H1 (cell line): ENCODE results near the gene VCPKMT. TPM values are rescaled to one million over a fixed set of nuclear protein-coding genes. Genes with fewer than 3 reads are reported as not detected.

Experiments
- CTCF ChIA-PET: fragments of 300-600 bp; sonication (Branson Sonifier 250); formaldehyde crosslinking; loops from one replicate; lab custom pipeline; 2021; ENCODE audit not compliant: partially characterized antibody; lab: Charles Lee
- POLR2A ChIA-PET: fragments of 300-600 bp; sonication (Branson Sonifier 250); formaldehyde crosslinking; loops from one replicate; lab custom pipeline; 2021; ENCODE audit warnings: inconsistent platforms; ENCODE audit not compliant: partially characterized antibody; lab: Charles Lee
- DNase-seq, 2 experiments: peaks; one replicate each; pipeline versions ENCODE4 v3.0.0 to v3.0.0-alpha.2; 2010 to 2022; ENCODE audit warnings: low spot score in 2 of 2, low read depth in 1 of 2, mixed read lengths in 1 of 2
- FAIRE-seq: peaks from 2 replicates; lab custom pipeline; 2011; peaks lifted over from hg19 to GRCh38; lab: Jason Lieb, UNC
- H2AFZ ChIP-seq: 2 replicates; pipeline ENCODE4 v1.8.1; 2012; ENCODE audit warnings: low read length, inconsistent platforms
- H2AK5ac ChIP-seq: 2 replicates; pipeline ENCODE4 v1.6.1; 2013; ENCODE audit warnings: low read depth, low read length
- H2BK120ac ChIP-seq: replicated peaks from 2 replicates; pipeline ENCODE3; 2013; ENCODE audit warnings: low read depth, low read length, inconsistent platforms
- H2BK12ac ChIP-seq: 2 replicates; pipeline ENCODE4 v1.6.1; 2013; ENCODE audit warnings: low read depth, low read length
- H2BK15ac ChIP-seq: 2 replicates; pipeline ENCODE4 v1.6.1; 2013; ENCODE audit warnings: low read length
- H2BK20ac ChIP-seq: 2 replicates; pipeline ENCODE4 v1.6.1; 2013; ENCODE audit warnings: low read length
- H2BK5ac ChIP-seq: 2 replicates; pipeline ENCODE4 v1.6.1; 2013; ENCODE audit warnings: low read depth, low read length
- H3K14ac ChIP-seq: 2 replicates; pipeline ENCODE4 v1.6.1; 2013; ENCODE audit warnings: inconsistent platforms; ENCODE audit not compliant: insufficient read length
- H3K18ac ChIP-seq: 2 replicates; pipeline ENCODE4 v1.6.1; 2013; ENCODE audit warnings: low read length; ENCODE audit errors: extremely low read depth
- H3K23ac ChIP-seq: 2 replicates; pipeline ENCODE4 v1.6.1; 2013; ENCODE audit warnings: inconsistent platforms; ENCODE audit not compliant: insufficient read length
- H3K23me2 ChIP-seq: 2 replicates; pipeline ENCODE4 v1.6.1; 2013; ENCODE audit warnings: low read depth, low read length
- H3K27ac ChIP-seq: 2 replicates; pipeline ENCODE4 v1.6.1; 2011; ENCODE audit warnings: low read depth, low read length, inconsistent platforms
- H3K27me3 ChIP-seq, 4 experiments: replicated peaks in 1 of 4; 1 replicate in 1 of 4; 2 replicates in 3 of 4; pipeline versions ENCODE4 v1.6.1 to v1.8.1; 2011 to 2013; ENCODE audit warnings: low read length in 3 of 4, mild to moderate bottlenecking in 3 of 4, inconsistent platforms in 2 of 4, mixed read lengths in 2 of 4, moderate library complexity in 1 of 4; ENCODE audit not compliant: control insufficient read depth in 3 of 4, insufficient read depth in 3 of 4; ENCODE audit errors: extremely low read depth in 1 of 4
- H3K36me3 ChIP-seq, 4 experiments: 2 replicates each; pipeline versions ENCODE4 v1.6.1 to v1.8.1; 2011 to 2013; ENCODE audit warnings: mild to moderate bottlenecking in 4 of 4, low read length in 3 of 4, moderate library complexity in 2 of 4, control low read depth in 1 of 4, inconsistent platforms in 1 of 4; ENCODE audit not compliant: insufficient read depth in 4 of 4, control insufficient read depth in 2 of 4
- H3K4ac ChIP-seq: replicated peaks from 2 replicates; pipeline ENCODE3; 2013; ENCODE audit warnings: low read length, low read depth, mixed read lengths, inconsistent platforms; ENCODE audit not compliant: insufficient read length
- H3K4me1 ChIP-seq, 4 experiments: replicated peaks in 1 of 4; 1 replicate in 1 of 4; 2 replicates in 3 of 4; pipeline versions ENCODE4 v1.6.1 to v1.8.1; 2011 to 2013; ENCODE audit warnings: low read length in 3 of 4, inconsistent platforms in 2 of 4, mixed read lengths in 1 of 4; ENCODE audit not compliant: insufficient read depth in 4 of 4, control insufficient read depth in 3 of 4
- H3K4me2 ChIP-seq, 2 experiments: 2 replicates each; pipeline versions ENCODE4 v1.6.1 to v1.8.1; 2011 to 2013; ENCODE audit warnings: low read depth in 2 of 2, low read length in 2 of 2, control low read depth in 1 of 2, inconsistent platforms in 1 of 2, mild to moderate bottlenecking in 1 of 2; ENCODE audit not compliant: insufficient read depth in 1 of 2
- H3K4me3 ChIP-seq, 4 experiments: fragments of 200-600, 300-600 bp in 1 of 4; sonication (generic), shearing (Covaris generic), sonication (Bioruptor Twin) in 1 of 4; 2 replicates each; pipeline versions ENCODE4 v1.5.1 to v1.8.1; 2011 to 2016; ENCODE audit warnings: low read length in 4 of 4, low read depth in 3 of 4, control low read depth in 2 of 4, inconsistent platforms in 2 of 4, mild to moderate bottlenecking in 2 of 4, mixed read lengths in 1 of 4, moderate library complexity in 1 of 4; ENCODE audit not compliant: insufficient read depth in 2 of 4; ENCODE audit errors: extremely low read depth in 1 of 4
- H3K56ac ChIP-seq: replicated peaks from 2 replicates; pipeline ENCODE3; 2013; ENCODE audit warnings: low read depth, mild to moderate bottlenecking, mixed read lengths, low read length, inconsistent platforms; ENCODE audit not compliant: insufficient read length
- H3K79me1 ChIP-seq: 2 replicates; pipeline ENCODE4 v1.6.1; 2013; ENCODE audit warnings: low read depth, low read length, control low read depth
- H3K79me2 ChIP-seq, 2 experiments: 2 replicates each; pipeline versions ENCODE4 v1.6.1 to v1.8.1; 2012 to 2013; ENCODE audit warnings: low read length in 2 of 2, mild to moderate bottlenecking in 2 of 2, inconsistent platforms in 1 of 2; ENCODE audit not compliant: insufficient read depth in 2 of 2, control insufficient read depth in 1 of 2
- H3K9ac ChIP-seq, 4 experiments: replicated peaks in 1 of 4; 1 replicate in 1 of 4; 2 replicates in 3 of 4; pipeline versions ENCODE4 v1.6.1 to v1.8.1; 2011 to 2013; ENCODE audit warnings: low read depth in 3 of 4, low read length in 3 of 4, control low read depth in 2 of 4, mild to moderate bottlenecking in 2 of 4, moderate library complexity in 2 of 4, inconsistent platforms in 1 of 4; ENCODE audit errors: extremely low read depth in 1 of 4
- H3K9me3 ChIP-seq, 2 experiments: 2 replicates each; pipeline versions ENCODE4 v1.6.1 to v1.8.1; 2012 to 2013; ENCODE audit warnings: mild to moderate bottlenecking in 2 of 2, moderate library complexity in 2 of 2, control low read depth in 1 of 2, inconsistent platforms in 1 of 2, low read depth in 1 of 2, low read length in 1 of 2, mixed read lengths in 1 of 2; ENCODE audit not compliant: insufficient read depth in 2 of 2
- H4K20me1 ChIP-seq, 2 experiments: replicated peaks in 1 of 2; 2 replicates each; pipeline versions ENCODE3 to v1.8.1; 2011 to 2013; ENCODE audit warnings: inconsistent platforms in 2 of 2, low read length in 2 of 2, mild to moderate bottlenecking in 1 of 2; ENCODE audit not compliant: insufficient read depth in 2 of 2, control insufficient read depth in 1 of 2
- H4K5ac ChIP-seq: 2 replicates; pipeline ENCODE4 v1.6.1; 2013; ENCODE audit warnings: low read length, low read depth, mixed read lengths, inconsistent platforms; ENCODE audit not compliant: insufficient read length
- H4K8ac ChIP-seq: 2 replicates; pipeline ENCODE4 v1.8.0; 2013; ENCODE audit warnings: mild to moderate bottlenecking, moderate library complexity, low read length, inconsistent platforms; ENCODE audit not compliant: insufficient read depth; ENCODE audit errors: extremely low read depth
- H4K91ac ChIP-seq: replicated peaks from 2 replicates; pipeline ENCODE3; 2013; ENCODE audit warnings: low read length, mixed read lengths, inconsistent platforms; ENCODE audit not compliant: insufficient read length
- GABPA ChIP-seq: IDR thresholded peaks from 2 replicates; pipeline ENCODE4 v1.6.1; 2011; ENCODE audit warnings: mild to moderate bottlenecking, low read length, moderate library complexity, borderline replicate concordance; ENCODE audit not compliant: insufficient read depth
- TAF1 ChIP-seq: IDR thresholded peaks from 2 replicates; pipeline ENCODE4 v1.6.1; 2011; ENCODE audit warnings: mild to moderate bottlenecking, low read depth, low read length
- YY1 ChIP-seq: IDR thresholded peaks from 2 replicates; pipeline ENCODE4 v1.6.1; 2011; ENCODE audit warnings: low read depth, mild to moderate bottlenecking, low read length
- WGBS, 2 experiments: shearing (Covaris generic) in 1 of 2; methylation state at CpG; one replicate each; pipeline versions ENCODE4 v1.1.6 to v1.1.7; 2013 to 2015; ENCODE audit warnings: low lambda C conversion rate in 2 of 2, mixed read lengths in 2 of 2, inconsistent platforms in 1 of 2, low coverage in 1 of 2, missing lambda C conversion rate in 1 of 2; ENCODE audit not compliant: insufficient replicate concordance in 2 of 2, insufficient coverage in 1 of 2, insufficient read length in 1 of 2; ENCODE audit errors: extremely low coverage in 1 of 2, missing lambda C conversion rate in 1 of 2; 5-methylcytosine and 5-hydroxymethylcytosine counted together
- polyA plus RNA-seq, 7 experiments: library from polyadenylated mRNA; depleted of rRNA in 3 of 7; stranded (reverse) in 5 of 7; unstranded in 2 of 7; fragments of >200 nt in 5 of 7; fragments of 200-250 nt in 2 of 7; gene quantifications; 1 replicate in 5 of 7; 2 replicates in 1 of 7; 4 replicates in 1 of 7; pipeline versions ENCODE4 v1.2.1 to v1.2.3, GENCODE V29; 2011 to 2013; ENCODE audit warnings: missing spikeins in 2 of 7, mixed read lengths in 2 of 7
- total RNA-seq: library from RNA; stranded (reverse); fragmentation: NEBNext Ultra II Directional; extraction: Animal tissue kit (Norgen Biotek cat#: 25700); gene quantifications from 2 replicates; pipeline ENCODE4 v1.2.1, GENCODE V29; 2021

VCPKMT gene
- total and polyA plus RNA-seq, 2 of the 8 experiments (the other 6 are each of a cell fraction or from before 2014, with no cell fraction given): 3.8 to 7.1 TPM

DNA sequence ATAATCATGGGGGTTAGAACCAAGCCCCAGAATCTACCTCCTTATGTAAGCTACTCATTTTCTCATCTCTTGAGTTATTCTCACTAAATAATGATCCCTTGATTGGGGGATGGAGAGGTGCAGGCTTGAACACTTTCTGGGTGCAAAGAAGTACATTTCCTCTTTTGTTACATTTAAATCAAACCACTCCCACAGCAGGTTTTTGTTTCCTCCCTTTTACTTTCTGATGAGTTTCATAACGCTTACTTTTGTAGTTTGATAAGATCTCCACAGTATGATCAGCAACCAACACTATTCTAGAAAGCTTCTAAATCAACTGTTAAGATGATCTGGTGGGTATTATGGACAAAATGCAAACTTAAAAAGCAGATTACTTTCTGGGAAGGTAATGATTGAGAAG is 20.5 kb downstream of the VCPKMT start:
- ChIA-PET CTCF (interaction anchor here (1.0 to 1.8 kb wide), 2 partner anchors 216 to 234 kb away, joined by 3 to 7 read pairs; no protein-coding TSS in a partner anchor), POLR2A (interaction anchor here (2.5 kb wide), 1 partner anchor 11 kb away, joined by 10 read pairs; no protein-coding TSS in a partner anchor)
- Histone ChIP-seq H3K4me2 (no peak overlapping the region), H4K5ac (no peak overlapping the region), H2BK20ac (no peak overlapping the region), H3K9me3 (no peaks in the 10 kb centered on the region), H3K18ac (no peak overlapping the region), H3K79me2 (no peaks in the 10 kb centered on the region), H3K27me3 (no peaks in the 10 kb centered on the region; a peak in 1 of 7 replicates), H2BK120ac (no peak overlapping the region), H3K23me2 (no peaks in the 10 kb centered on the region), H2BK5ac (no peak overlapping the region), H3K36me3 (no peaks in the 10 kb centered on the region), H3K9ac (no peak overlapping the region), H3K4me3 (no peak overlapping the region), H3K4ac (no peak overlapping the region), H3K56ac (no peak overlapping the region), H3K4me1 (peaks cover 0 to 5% (median 3%) of the 10 kb centered on the region in 4 experiments; a peak in 3 of 7 replicates), H3K79me1 (no peaks in the 10 kb centered on the region; the same call in 1 of the 2 replicates), H3K14ac (no peak overlapping the region), H2AFZ (no peak overlapping the region), H2BK12ac (no peak overlapping the region), H3K27ac (no peak overlapping the region), H4K20me1 (no peaks in the 10 kb centered on the region), H4K91ac (no peak overlapping the region), H3K23ac (no peak overlapping the region), H2AK5ac (no peak overlapping the region), H4K8ac (no peak overlapping the region), H2BK15ac (no peak overlapping the region)
- FAIRE-seq (no peak), DNase-seq (no peak)
- whole genome bisulfite sequencing, 2 experiments: 83% methylated on average over 1 of the region's 1 CpG; no CpG with 5 or more reads in 1 of the 2 experiments
- no peak for TF ChIP-seq TAF1
- TF ChIP-seq YY1: no peak
- TF ChIP-seq GABPA: no peak
